ENCODE measurements around the gene PDSS2.
A peak's percentile ranks its signal among the peaks of the same experiment; 100 is the strongest.
"Not testable (repeated sequence)": the region's sequence is repeated elsewhere in the genome, so short reads cannot be mapped to it uniquely, and the experiment has no call there.

Gene PDSS2

DNA sequence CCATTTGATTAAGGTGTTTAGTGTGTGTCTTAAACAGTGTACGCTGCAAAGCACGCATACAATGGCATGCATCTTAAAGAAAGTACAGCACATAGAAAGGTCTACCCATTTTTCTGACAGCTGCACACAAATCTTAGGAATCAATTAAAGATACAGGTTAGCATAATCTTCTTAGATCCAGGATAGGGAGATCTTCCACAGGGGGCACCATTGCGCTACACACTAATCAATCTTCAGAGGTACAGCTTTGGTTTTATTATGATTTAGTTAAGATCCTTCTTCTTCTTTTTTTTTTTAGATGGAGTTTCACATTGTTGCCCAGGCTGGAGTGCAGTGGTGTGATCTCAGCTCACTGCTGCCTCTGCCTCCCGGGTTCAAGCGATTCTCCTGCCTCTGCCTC is 280.4 kb downstream of the PDSS2 start:
- no peaks in the 10 kb centered on the region for H3K36me3 ChIP-seq (ENCODE audit: control insufficient read depth, insufficient read depth, low read length)
- no peak overlapping the region for H3K27ac ChIP-seq (ENCODE audit: low read length)
- no peak overlapping the region for H3K4me3 ChIP-seq (ENCODE audit: low read length)
- no peaks in the 10 kb centered on the region for H3K9me3 ChIP-seq (ENCODE audit: control insufficient read depth, insufficient read depth, low read length)
- no peaks in the 10 kb centered on the region for H3K4me1 ChIP-seq (ENCODE audit: control insufficient read depth, insufficient read depth, low read length)
- H3K27me3 ChIP-seq (ENCODE audit: control insufficient read depth, insufficient read depth, low read length) = no peaks in the 10 kb centered on the region
- WGBS (ENCODE audit: insufficient coverage, insufficient read length) = no CpG with 5 or more reads among the region's 5 CpGs
- no peak for DNase-seq (ENCODE audit: low read depth, low spot score)

DNA sequence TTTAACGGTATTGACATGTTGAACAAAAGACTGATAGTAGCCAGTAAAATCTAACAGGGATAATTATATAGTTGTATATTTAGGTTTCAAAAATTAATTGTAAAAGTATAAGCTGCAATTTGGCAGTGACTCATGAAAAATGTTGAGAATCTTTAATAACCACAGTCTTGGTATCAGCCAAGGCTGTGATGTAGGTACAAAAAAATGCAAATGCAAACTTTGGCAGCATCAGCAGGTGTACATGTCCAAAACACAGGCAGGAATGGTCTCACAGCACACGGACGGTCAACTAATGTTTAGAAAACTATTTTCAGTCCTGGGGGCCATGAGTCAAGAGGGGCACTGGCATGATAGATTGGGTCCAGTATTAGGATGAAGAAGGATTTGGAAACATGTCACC is 285.6 kb downstream of the PDSS2 start:
- Histone ChIP-seq H3K27ac (ENCODE audit: low read length) (no peak overlapping the region), H3K36me3 (ENCODE audit: control insufficient read depth, insufficient read depth, low read length) (no peaks in the 10 kb centered on the region), H3K27me3 (ENCODE audit: control insufficient read depth, insufficient read depth, low read length) (no peaks in the 10 kb centered on the region), H3K4me1 (ENCODE audit: control insufficient read depth, insufficient read depth, low read length) (no peaks in the 10 kb centered on the region), H3K9me3 (ENCODE audit: control insufficient read depth, insufficient read depth, low read length) (no peaks in the 10 kb centered on the region; the same call in 1 of the 2 replicates), H3K4me3 (ENCODE audit: low read length) (no peak overlapping the region)
- DNase-seq (ENCODE audit: low read depth, low spot score) = no peak
- no CpG with 5 or more reads among the region's 3 CpGs for WGBS (ENCODE audit: insufficient coverage, insufficient read length)

DNA sequence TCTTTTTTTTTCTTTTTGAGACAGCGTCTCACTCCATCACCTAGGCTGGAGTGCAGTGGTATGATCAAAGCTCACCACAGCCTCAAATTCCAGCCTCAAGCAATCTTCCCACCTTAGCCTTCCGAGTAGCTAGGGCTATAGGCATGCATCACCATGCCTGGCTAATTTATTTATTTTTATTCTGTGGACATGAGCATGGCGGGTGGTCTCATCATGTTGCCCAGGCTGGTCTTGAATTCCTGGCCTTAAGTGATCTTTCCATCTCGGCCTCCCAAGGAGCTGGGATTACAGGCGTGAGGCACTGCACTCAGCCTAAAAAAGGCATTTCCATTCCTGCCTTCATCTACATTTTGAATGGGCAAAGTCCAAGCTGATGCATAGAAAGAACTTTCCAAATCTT is 287.9 kb downstream of the PDSS2 start:
- Histone ChIP-seq H3K4me1 (ENCODE audit: control insufficient read depth, insufficient read depth, low read length) (no peaks in the 10 kb centered on the region), H3K27me3 (ENCODE audit: control insufficient read depth, insufficient read depth, low read length) (no peaks in the 10 kb centered on the region), H3K4me3 (ENCODE audit: low read length) (no peak overlapping the region), H3K27ac (ENCODE audit: low read length) (no peak overlapping the region), H3K9me3 (ENCODE audit: control insufficient read depth, insufficient read depth, low read length) (no peaks in the 10 kb centered on the region; the same call in 1 of the 2 replicates), H3K36me3 (ENCODE audit: control insufficient read depth, insufficient read depth, low read length) (no peaks in the 10 kb centered on the region)
- DNase-seq (ENCODE audit: low read depth, low spot score) = no peak
- no CpG with 5 or more reads among the region's 5 CpGs for WGBS (ENCODE audit: insufficient coverage, insufficient read length)

- H3K27ac ChIP-seq (ENCODE audit: low read length); DNase-seq (ENCODE audit: low read depth, low spot score): not testable (repeated sequence)
- no CpG with 5 or more reads among the region's 5 CpGs for WGBS (ENCODE audit: insufficient coverage, insufficient read length)
These were observed 295.1 kb downstream of the PDSS2 start for GRCh38 chr6:107164299-107164698.

GRCh38 chr6:107161521-107161920 is 297.8 kb downstream of the PDSS2 start:
- Histone ChIP-seq H3K36me3 (ENCODE audit: control insufficient read depth, insufficient read depth, low read length) (no peaks in the 10 kb centered on the region), H3K27ac (ENCODE audit: low read length) (no peak overlapping the region), H3K4me1 (ENCODE audit: control insufficient read depth, insufficient read depth, low read length) (no peaks in the 10 kb centered on the region), H3K27me3 (ENCODE audit: control insufficient read depth, insufficient read depth, low read length) (no peaks in the 10 kb centered on the region), H3K4me3 (ENCODE audit: low read length) (no peak overlapping the region), H3K9me3 (ENCODE audit: control insufficient read depth, insufficient read depth, low read length) (no peaks in the 10 kb centered on the region)
- no peak for DNase-seq (ENCODE audit: low read depth, low spot score)
- no CpG with 5 or more reads among the region's 3 CpGs for WGBS (ENCODE audit: insufficient coverage, insufficient read length)

More at GRCh38 chr6:107164299-107164698, 295.1 kb downstream of the PDSS2 start:
- not testable (repeated sequence) for H3K4me3 ChIP-seq (ENCODE audit: low read length); H3K9me3 ChIP-seq (ENCODE audit: control insufficient read depth, insufficient read depth, low read length); H3K4me1 ChIP-seq (ENCODE audit: control insufficient read depth, insufficient read depth, low read length); H3K36me3 ChIP-seq (ENCODE audit: control insufficient read depth, insufficient read depth, low read length); H3K27me3 ChIP-seq (ENCODE audit: control insufficient read depth, insufficient read depth, low read length)

DNA sequence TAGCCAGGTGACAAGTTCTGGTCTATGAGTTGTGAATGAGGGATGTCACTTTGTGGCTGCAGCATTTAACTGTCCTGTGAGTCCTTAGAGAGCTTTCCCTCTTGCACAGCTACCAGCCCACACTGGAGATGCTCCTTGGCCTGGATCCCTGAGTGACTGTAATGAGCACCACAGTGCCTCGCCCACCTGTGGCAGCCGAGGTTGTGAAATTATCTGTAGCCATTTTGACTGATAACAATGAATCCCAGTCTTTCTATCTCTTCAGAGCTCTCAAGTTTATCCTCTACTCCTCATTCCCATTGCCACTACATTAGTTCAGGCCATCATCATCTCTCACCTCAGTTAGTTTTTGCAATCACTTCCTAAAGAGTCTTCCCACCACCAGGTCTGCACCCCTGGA is 302.7 kb downstream of the PDSS2 start:
- no peaks in the 10 kb centered on the region for H3K36me3 ChIP-seq (ENCODE audit: control insufficient read depth, insufficient read depth, low read length)
- H3K4me1 ChIP-seq (ENCODE audit: control insufficient read depth, insufficient read depth, low read length) = no peaks in the 10 kb centered on the region
- H3K27ac ChIP-seq (ENCODE audit: low read length) = no peak overlapping the region
- H3K27me3 ChIP-seq (ENCODE audit: control insufficient read depth, insufficient read depth, low read length) = no peaks in the 10 kb centered on the region
- WGBS (ENCODE audit: insufficient coverage, insufficient read length) = no CpG with 5 or more reads among the region's 2 CpGs
- H3K9me3 ChIP-seq (ENCODE audit: control insufficient read depth, insufficient read depth, low read length) = no peaks in the 10 kb centered on the region
- DNase-seq (ENCODE audit: low read depth, low spot score) = no peak
- H3K4me3 ChIP-seq (ENCODE audit: low read length) = no peak overlapping the region

DNA sequence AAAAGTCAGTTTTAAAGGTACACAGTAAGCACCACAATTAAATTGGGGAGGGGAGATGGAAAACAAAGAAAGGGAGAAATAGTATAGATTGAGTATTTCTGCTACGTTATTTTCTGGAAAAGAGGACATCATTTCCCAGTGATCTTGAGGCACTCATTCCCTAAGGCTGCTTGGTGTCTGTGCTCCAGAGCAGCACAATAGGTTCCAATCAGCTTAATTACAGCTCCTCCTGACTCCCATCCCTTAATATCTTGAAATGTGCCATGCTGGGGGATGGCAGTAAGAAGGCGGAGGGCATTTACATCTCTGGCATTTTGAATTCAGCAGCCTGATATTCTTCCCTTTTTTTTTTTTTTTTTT is 304.6 kb downstream of the PDSS2 start:
- Histone ChIP-seq H3K9me3 (ENCODE audit: control insufficient read depth, insufficient read depth, low read length) (no peaks in the 10 kb centered on the region), H3K4me3 (ENCODE audit: low read length) (no peak overlapping the region), H3K36me3 (ENCODE audit: control insufficient read depth, insufficient read depth, low read length) (no peaks in the 10 kb centered on the region), H3K4me1 (ENCODE audit: control insufficient read depth, insufficient read depth, low read length) (no peaks in the 10 kb centered on the region), H3K27me3 (ENCODE audit: control insufficient read depth, insufficient read depth, low read length) (no peaks in the 10 kb centered on the region), H3K27ac (ENCODE audit: low read length) (no peak overlapping the region)
- no CpG with 5 or more reads among the region's 2 CpGs for WGBS (ENCODE audit: insufficient coverage, insufficient read length)
- no peak for DNase-seq (ENCODE audit: low read depth, low spot score)

GRCh38 chr6:107154131-107154800 is 305.1 kb downstream of the PDSS2 start:
- no peaks in the 10 kb centered on the region for H3K4me1 ChIP-seq (ENCODE audit: control insufficient read depth, insufficient read depth, low read length)
- H3K36me3 ChIP-seq (ENCODE audit: control insufficient read depth, insufficient read depth, low read length) = no peaks in the 10 kb centered on the region
- H3K27me3 ChIP-seq (ENCODE audit: control insufficient read depth, insufficient read depth, low read length) = no peaks in the 10 kb centered on the region
- no peak overlapping the region for H3K4me3 ChIP-seq (ENCODE audit: low read length)
- H3K27ac ChIP-seq (ENCODE audit: low read length) = no peak overlapping the region
- DNase-seq (ENCODE audit: low read depth, low spot score) = peak; percentile 58
- no peaks in the 10 kb centered on the region for H3K9me3 ChIP-seq (ENCODE audit: control insufficient read depth, insufficient read depth, low read length)
- WGBS (ENCODE audit: insufficient coverage, insufficient read length) = no CpG with 5 or more reads among the region's 12 CpGs

- H3K4me3 ChIP-seq (ENCODE audit: low read length) = no peak overlapping the region
- no CpG with 5 or more reads among the region's 8 CpGs for WGBS (ENCODE audit: insufficient coverage, insufficient read length)
- H3K9me3 ChIP-seq (ENCODE audit: control insufficient read depth, insufficient read depth, low read length) = no peaks in the 10 kb centered on the region
- H3K4me1 ChIP-seq (ENCODE audit: control insufficient read depth, insufficient read depth, low read length) = no peaks in the 10 kb centered on the region
- no peaks in the 10 kb centered on the region for H3K36me3 ChIP-seq (ENCODE audit: control insufficient read depth, insufficient read depth, low read length)
- H3K27me3 ChIP-seq (ENCODE audit: control insufficient read depth, insufficient read depth, low read length) = no peaks in the 10 kb centered on the region
- no peak overlapping the region for H3K27ac ChIP-seq (ENCODE audit: low read length)
- DNase-seq (ENCODE audit: low read depth, low spot score) = no peak
These were observed 306.5 kb downstream of the PDSS2 start for GRCh38 chr6:107152638-107153430.

- no CpG with 5 or more reads among the region's 4 CpGs for WGBS (ENCODE audit: insufficient coverage, insufficient read length)
- Histone ChIP-seq H3K4me3 (ENCODE audit: low read length) (no peak overlapping the region), H3K9me3 (ENCODE audit: control insufficient read depth, insufficient read depth, low read length) (no peaks in the 10 kb centered on the region), H3K27me3 (ENCODE audit: control insufficient read depth, insufficient read depth, low read length) (no peaks in the 10 kb centered on the region), H3K36me3 (ENCODE audit: control insufficient read depth, insufficient read depth, low read length) (no peaks in the 10 kb centered on the region), H3K4me1 (ENCODE audit: control insufficient read depth, insufficient read depth, low read length) (no peaks in the 10 kb centered on the region), H3K27ac (ENCODE audit: low read length) (no peak overlapping the region)
- no peak for DNase-seq (ENCODE audit: low read depth, low spot score)
These were observed 314.7 kb downstream of the PDSS2 start for GRCh38 chr6:107144666-107145065.

- Histone ChIP-seq H3K27me3 (ENCODE audit: control insufficient read depth, insufficient read depth, low read length) (no peaks in the 10 kb centered on the region), H3K27ac (ENCODE audit: low read length) (no peak overlapping the region), H3K9me3 (ENCODE audit: control insufficient read depth, insufficient read depth, low read length) (no peaks in the 10 kb centered on the region), H3K36me3 (ENCODE audit: control insufficient read depth, insufficient read depth, low read length) (no peaks in the 10 kb centered on the region), H3K4me3 (ENCODE audit: low read length) (no peak overlapping the region), H3K4me1 (ENCODE audit: control insufficient read depth, insufficient read depth, low read length) (no peaks in the 10 kb centered on the region)
- DNase-seq (ENCODE audit: low read depth, low spot score) = no peak
These were observed 315.4 kb downstream of the PDSS2 start for GRCh38 chr6:107144014-107144413.

Measured in iPS DF 6.9 (cell line).